ENCODE measurements around the gene RALGAPB.

Gene RALGAPB

DNA sequence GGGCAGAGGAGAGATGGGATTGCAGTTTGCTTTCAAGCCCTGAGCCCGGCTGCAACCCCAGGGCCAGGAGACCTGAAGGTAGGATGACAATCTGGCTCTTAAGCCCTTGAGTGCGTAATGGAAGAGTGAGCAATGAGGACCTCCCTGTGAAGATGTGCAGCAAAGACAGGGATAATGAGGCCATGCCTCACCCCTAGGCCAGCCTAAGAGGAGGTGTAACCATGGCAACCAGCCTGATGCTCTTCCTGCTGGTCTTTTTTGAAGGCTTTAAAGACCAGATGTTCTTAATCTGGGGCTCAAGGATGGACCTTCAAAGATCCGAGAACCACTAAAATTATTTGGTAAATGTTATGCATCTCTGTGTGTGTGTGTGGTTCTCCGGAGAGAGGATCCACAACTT lies 137.2 kb downstream of the RALGAPB start:
- no peak for DNase-seq (ENCODE audit: low read depth in 2 of 2)

DNA sequence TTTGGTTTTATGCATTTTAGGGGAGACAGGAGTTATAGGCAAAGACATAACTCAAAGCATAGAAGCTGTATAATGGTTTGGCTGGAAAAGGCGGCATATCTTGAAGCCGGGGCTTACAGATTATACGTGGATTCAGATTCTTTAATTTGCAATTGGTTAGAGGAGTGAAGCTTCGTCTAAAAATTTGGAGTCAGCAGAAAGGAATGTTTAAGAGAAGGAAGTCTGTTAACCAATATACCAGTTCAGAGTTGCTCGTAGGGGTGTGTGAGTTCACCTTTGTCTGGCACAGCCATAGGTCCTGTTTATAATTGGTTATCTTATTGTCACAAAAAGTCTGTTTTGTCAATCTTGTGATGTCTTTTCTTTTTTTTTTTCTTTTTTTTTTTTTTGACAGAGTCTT lies 137.9 kb downstream of the RALGAPB start:
- DNase-seq (ENCODE audit: low read depth in 2 of 2), result no peak

DNA sequence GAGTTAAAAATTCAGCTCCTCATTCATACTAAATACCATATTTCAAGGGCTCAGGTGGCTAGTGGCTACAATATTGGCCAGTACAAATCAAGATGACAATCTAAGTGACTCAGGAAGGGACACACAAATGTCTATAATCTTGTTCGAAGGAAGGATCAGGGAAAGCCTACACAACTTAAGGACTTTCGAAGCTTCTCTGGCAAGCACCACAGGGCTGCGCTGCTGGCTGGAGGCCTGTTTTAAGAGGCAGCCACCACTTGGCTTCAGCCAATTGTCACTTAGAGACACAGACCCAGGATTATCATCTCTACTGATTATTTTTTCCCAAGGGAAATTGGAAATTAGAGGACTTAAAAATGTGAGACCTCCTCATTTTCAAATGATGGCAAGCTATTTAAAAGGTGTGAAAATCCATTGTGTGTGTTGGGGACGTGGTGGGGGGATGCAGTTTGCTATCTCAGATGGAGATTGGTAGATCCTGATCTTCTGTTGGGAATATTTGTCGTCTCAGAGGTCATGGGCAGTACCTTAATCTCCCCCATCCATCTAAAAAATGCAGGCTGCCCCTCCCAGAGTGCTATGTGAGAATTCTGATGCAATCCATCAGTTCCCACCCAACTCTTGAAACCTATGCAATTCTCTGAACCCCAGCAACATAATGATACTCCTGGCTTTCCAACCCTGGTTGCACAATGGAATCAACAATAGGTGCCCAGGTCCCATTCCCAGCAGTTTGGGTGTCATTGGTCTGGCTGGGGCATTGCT lies 140.3 kb downstream of the RALGAPB start:
- no peak for DNase-seq (ENCODE audit: low read depth in 2 of 2)

DNA sequence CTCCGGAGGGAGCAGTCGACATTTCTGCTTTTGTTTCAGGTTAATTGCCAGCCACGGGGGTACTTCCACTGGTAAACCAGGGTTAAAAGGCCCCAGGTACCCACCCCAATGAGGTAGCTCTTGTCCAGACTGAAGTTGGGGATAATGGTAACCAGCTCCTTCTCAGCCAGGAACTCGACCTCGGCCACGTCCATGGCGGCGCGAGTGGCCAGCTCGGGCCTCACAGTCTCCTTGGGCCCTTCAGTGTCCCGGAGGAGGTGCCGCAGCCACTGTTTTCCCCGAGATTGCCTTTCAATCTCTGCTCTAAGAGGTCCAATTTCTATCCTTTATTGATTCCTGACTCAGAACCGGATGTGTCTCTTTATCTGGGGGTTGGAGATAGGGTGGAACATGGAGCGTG lies 142.6 kb downstream of the RALGAPB start:
- DNase-seq (ENCODE audit: low read depth in 2 of 2), result no peak

DNA sequence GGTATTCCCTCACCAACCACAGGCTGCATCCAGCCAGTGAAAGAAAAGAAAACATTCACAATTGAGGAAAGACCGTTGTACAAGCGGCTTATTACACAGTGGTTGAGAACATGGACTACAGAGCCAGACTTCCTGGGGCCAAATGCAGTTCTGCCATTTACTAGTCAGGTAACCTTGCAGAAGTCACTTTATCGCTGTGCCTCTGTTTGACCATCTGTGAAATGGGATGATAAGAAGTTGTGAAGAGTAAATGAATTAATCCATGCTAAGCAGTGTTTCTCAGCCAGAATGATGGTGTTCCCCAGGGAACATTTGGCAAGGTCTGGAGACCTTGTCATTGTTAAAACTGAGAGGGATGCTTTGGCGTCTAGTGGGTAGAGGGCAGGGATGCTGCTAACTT lies 143.8 kb downstream of the RALGAPB start:
- DNase-seq (ENCODE audit: low read depth in 2 of 2), result no peak

DNA sequence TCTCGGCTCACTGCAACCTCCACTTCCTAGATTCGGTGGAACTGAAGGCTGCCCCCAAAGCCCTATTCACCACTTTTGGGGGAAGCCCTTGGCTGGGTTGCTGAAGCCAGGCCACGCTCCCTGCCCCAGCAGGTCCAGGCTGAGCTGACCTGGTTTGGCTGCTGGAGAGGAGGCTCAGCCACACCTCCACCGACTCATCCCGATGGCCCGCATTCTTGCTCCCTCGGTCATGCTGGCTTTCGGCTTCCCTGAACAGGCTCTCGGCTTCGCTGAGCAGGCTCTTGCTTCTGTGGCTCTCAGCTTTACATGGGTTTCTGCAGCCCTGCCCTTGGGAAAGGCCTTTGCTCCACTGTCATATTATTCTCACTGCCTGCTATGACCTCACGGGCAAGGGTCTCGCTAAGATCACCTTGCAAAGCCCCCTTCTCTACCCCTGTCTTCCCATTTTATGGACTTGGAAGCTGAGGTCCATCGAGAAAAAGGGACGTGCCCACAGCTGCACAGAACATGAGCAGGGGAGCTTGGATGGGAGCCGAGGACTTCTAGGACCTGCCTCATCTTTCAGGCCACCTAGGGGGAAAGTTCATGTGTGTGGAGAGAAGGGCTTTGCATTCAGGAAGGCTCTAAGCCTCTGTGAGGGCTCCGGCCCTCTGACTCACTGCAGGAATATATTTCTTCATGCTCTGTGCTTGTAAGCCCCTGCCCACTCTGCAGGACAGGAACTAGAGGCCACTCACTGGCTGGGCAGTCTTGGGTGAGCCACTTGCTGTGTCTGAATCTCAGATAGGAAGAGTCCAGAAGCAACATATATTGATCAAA lies 144.6 kb downstream of the RALGAPB start:
- DNase-seq (ENCODE audit: low read depth in 2 of 2), result no peak

DNA sequence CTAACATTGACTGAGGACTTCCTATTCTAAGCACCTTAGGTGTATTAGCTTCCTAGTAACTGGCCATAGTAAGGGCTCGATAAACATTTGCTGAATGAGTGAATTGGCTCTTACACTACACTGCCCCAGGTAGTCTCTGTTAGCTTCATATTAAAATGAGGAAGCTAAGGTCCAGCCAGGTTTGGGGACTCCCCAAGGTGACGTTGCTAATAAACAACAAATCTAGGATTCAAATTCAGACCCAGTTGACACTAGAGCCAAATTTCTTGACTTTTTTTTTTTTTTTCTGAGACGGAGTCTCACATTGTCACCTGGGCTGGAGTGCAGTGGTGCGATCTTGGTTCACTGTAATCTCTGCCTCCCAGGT lies 145.2 kb downstream of the RALGAPB start:
- no peak for DNase-seq (ENCODE audit: low read depth in 2 of 2)

DNA sequence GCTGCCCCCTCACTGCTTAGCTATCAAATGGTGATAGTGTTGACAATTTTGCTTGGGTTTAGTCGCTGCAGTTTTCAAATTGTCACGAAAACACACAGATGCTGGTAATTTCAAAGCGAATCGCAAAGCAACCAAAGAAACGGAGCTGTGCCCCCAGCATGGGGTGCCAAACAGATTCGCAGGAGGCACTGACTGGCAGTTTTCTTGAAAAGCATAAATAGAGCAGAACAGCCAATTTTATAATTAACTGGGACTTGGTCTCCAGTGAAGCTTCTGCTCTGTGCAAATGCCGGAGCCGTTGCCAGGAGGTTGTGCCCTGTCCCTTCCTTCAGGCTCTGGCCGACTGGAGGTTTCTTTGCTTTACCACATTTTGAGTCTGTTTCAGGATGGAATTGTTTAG lies 147.8 kb downstream of the RALGAPB start:
- DNase-seq (ENCODE audit: low read depth in 2 of 2), result no peak

DNA sequence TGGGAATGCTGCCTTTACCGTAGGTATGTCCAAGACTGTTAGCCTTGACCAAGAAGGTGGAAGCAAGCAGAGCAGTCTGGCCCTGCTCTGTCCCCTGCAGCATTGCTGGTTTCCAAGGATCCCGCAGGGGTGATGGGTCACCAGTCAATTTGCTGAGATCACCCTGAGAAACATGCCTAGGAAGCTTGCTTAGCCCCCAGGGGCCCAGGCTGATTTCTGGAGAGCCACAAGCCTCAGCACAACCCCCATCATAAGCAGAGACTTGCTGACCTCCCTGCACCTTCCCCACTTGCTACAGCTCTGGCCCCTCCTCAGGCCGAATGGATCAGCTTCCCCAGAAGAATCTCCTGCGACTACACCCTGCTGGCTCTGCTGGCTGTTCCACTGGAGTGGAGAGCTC lies 150.4 kb downstream of the RALGAPB start:
- no peak for DNase-seq (ENCODE audit: low read depth in 2 of 2)

DNA sequence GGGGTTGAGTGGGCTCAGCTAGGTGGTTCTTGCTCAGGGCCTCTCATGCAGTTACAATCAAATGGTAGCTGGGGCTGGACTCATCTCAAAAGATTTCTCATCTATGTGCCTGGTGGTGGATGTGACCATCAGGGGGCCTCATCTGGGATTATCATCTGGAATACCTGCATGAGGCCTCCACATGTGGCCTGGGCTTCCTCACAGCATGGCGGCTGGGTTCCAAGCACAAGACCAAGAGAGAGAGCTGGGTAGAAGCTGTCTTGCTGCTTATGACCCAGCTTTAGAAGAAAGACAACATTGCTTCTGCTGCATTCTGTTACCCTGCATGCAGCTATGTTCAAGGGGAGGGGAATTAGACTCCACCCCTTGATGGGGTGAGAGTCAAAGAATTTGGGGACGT lies 151.4 kb downstream of the RALGAPB start:
- no peak for DNase-seq (ENCODE audit: low read depth in 2 of 2)

DNA sequence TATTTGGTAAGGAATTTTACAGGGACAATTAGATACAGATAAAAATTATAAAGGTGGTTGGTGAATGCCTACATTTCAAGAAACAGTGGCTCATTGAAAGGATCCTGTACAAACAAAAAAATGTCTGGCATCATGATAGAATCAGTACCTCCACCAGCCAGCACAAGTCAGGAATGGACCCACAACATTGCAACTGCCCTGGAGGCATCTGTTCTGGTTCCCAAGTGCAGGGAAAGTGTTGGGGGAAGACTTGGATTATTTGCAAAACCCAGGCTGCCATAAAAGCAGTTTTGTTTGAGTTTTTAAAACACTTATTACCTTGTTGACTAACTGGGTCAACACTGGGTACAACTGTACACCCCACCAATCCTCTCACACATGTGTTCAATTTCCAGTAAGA lies 153.3 kb downstream of the RALGAPB start:
- DNase-seq (ENCODE audit: low read depth in 2 of 2), result no peak

DNA sequence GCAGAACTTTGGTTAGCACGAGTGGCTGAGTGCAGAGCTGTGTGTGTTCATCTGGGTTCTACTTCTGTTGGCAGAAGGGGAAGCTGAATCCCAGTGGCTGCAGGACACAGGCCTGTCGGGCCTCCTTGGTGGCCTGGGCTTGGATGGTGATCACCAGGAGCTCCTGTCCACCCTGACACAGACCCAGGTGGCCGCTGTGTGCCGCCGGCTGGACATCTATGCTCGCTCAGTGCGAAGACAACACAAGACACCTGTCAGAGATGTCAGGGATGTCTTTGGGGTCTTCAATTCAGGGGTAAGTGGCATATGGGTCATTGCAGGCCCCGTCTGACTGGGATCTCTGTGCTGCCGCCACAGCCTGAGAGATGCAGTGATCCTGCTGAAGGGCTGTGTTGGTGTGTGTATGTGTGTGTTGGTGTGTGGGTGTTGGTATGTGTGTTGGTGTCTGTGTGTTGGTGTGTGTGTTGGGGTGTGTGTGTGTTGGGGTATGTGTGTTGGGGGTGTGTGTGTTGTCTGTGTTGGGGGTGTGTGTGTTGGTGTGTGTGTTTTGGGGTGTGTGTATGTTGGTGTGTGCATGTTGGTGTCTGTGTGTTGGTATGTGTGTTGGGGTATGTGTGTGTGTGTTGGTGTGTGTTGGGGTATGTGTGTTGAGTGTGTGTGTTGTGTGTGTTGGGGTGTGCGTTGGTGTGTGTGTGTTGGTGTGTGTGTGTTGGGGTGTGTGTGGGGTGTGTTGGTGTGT lies 154.4 kb downstream of the RALGAPB start:
- no peak for DNase-seq (ENCODE audit: low read depth in 2 of 2)

Measured in stimulated activated CD4-positive, alpha-beta T cell treated with anti-CD3 and anti-CD28 coated beads, Interleukin-12 subunit alpha, Interleukin-12 subunit beta, amount 100 ng/mL, for 24 hours (primary cell).